Activated T-cell treated with anti-CD3 and anti-CD28 coated beads, Interleukin-2, amount 50 U/mL, for 1 hour (primary cell): ENCODE measurements around the gene PSMA2.
A peak's percentile ranks its signal among the peaks of the same experiment; 100 is the strongest.

Experiments
- DNase-seq: peaks from one replicate; pipeline ENCODE4 v3.0.0-alpha.2; 2020

The PSMA2 gene

DNA sequence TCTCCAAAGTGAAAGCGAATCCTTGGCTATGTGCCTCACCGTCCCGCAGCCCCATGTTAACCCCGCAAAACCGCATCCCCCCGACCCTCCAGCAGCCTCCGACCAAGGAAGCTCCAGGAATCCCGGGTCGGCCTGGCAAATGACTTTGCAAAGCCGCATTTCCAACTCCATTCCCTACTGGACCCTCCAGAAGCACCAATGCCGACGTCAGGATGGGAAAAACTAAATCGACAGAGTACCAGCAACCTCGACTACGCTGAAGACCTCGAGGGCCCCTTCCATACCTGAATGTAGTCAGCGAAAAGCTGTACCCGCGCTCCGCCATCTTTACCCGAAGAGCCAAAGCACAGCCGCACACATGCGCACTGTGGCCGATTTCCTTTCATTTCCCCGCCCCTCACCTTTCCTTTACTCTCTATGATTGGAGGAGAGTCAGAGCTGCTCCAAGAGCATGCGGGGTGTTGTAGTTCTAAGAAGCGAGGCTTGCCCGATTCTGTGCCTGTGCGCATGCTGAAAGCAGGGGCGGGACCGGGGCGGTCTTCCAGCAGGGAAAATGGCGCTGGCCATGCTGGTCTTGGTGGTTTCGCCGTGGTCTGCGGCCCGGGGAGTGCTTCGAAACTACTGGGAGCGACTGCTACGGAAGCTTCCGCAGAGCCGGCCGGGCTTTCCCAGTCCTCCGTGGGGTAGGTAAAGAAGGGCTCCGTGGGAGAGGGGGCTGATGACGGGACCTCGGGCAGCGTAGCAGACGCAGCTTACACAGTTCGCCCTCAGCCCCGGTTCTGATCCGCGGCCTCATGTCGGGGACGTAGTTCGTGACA lies at the start of gene PSMA2, which contains the start of gene MRPL32:
TSS of gene PSMA2 (minus strand) at position 341 of the 818 bp plus-strand sequence. CDS start at position 325, 16 bp downstream.
TSS of gene MRPL32 (plus strand) at position 543 of the 818 bp plus-strand sequence. CDS start at position 554, 11 bp downstream.
- DNase-seq, result peak; percentile 89

DNA sequence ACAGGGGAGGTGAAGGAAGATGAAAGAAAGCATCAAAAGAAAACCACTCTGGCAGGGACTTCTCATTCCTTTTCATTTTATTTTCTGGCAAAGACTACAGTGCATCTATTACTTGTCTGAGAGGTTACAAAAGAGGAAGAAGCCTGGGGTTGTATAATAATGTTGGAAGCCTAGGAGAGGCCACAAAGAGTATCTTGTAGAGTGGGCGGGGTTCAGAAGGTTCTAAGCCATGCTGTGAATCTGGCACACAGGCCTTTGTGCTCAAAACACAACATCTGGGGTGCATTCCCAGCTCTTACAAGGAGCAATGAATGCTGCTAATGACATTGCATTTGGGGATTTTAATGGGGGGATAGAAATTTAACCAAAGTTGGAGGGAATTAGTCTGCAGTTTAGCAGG lies 49.6 kb upstream of the PSMA2 start:
- DNase-seq, result no peak

DNA sequence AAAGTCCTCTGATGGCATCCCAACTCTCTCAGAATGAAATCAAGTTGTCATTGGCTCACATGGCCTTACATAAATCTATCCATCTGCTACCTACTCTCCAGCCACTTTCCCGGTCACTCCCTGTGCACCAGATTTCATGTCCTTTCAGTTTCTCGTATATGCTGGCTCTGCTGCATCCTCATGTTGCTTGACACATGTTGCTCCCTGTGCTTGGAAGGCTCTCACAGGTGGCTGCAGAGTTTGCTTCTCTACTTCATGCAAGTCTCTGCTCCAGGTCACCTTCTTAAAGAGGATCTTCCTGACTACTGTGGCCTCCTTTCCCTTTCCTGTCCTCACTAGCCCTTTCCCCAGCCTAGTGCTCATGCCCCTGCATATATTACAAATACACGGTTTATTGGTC lies 48.5 kb upstream of the PSMA2 start:
- no peak for DNase-seq

DNA sequence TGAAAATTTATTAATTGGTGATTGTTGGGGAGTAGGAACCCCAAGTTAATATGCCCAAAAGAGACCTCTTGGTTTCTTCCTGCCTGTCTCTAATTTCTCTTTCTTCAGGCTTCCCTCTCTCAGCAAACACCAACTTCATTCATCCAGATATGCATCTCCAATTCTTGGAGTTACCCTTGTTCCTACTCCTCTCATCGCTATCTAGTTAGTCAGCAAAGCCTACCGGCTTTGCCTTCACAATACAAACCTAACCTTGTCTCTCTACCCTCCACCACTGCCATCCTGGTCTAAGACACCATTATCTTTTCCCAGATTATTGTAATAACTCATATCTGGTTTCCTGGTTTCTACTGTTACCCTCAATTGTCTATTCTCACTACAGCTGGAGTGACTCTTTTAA lies 48.1 kb upstream of the PSMA2 start:
- DNase-seq, result no peak

DNA sequence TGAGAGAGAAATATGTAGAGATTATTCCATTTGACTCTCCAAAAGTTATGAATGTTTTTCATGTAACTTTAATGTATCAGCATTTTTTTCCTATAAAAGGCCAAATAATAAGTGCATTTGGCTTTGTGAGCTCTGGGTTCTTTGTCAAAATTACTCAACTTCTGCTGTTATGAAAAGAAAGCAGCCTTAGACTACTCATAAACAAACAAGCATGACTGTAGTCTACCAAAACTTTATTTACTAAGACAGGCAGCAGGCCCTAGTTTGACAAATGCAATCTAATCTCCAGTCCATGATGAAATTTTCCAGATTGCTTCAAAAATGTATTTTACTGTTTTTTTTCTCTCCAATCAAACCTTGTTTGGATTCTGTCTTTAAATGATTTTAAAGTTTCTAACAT lies 46.5 kb upstream of the PSMA2 start:
- DNase-seq, result no peak

DNA sequence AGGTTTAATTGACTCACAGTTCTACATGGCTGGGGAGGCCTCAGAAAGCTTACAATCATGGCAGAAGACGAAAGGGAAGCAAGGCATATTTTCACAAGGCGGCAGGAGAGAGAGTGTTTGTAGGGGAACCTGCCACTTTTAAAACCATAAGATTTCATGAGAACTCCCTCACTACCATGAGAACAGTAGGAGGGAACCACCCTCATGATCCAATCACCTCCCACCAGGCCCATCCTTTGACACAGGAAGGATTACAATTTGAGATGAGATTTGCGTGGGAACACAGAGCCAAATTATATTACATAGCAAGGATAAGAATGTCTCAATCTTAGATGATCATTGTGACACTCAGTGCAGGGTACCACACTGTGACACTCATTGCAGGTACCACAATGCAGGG lies 44.4 kb upstream of the PSMA2 start:
- no peak for DNase-seq

DNA sequence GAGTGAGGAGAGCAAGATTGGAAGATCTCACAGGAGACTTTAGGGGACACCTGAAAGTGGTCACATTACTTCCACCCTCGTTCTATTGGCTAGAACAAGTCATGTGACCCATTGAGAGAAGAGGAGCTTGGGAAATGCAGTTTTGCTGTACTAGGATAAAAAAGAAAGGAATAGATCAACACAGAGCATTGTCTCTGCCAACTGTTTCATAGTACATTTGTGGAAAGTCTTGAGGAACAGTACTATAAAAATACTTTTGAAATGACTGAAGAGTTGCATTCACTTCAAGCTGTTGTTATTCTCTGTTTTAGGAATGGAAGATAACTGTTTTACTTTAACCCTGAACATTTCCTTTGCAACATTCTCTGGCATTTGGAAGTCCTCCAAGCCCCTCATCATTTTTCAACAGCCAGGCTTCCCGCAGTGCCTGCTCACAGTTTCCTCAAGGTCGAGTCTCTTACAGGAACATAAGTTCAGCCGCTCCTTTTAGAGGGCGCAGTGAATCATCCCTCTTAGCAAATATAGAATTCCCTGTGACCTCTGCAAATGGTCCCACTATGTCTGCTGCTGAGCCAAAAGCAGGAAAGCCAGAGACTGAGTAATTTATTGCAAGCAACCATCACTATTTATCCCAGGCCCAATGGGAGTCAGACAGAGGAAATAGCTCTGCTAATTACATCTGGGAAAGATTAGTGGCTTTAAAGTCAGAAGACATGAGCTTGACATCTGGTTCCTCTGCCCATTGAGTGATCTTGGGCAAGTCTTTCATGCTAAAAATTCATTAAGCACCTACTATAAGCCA lies 40.9 kb upstream of the PSMA2 start:
- DNase-seq, result no peak

DNA sequence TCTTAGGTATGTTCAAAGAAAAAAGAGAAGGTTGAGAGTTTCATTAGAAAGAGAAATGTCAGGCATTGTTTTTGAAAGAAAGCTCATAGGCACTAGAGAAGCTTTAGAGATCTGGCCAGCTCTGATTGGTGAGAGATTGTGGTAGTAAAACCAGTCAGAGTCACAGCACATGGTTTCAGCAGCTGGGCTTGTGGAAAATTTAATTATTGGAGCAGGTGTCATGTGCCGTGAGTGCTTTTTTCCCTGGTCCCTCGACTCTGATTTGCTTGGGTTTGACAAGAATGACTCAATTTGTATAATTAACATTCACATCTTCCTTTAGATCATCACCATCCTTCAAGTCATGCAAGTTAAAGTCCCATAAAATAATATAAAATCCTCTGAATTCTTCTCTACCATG lies 35.4 kb upstream of the PSMA2 start:
- DNase-seq, result no peak

DNA sequence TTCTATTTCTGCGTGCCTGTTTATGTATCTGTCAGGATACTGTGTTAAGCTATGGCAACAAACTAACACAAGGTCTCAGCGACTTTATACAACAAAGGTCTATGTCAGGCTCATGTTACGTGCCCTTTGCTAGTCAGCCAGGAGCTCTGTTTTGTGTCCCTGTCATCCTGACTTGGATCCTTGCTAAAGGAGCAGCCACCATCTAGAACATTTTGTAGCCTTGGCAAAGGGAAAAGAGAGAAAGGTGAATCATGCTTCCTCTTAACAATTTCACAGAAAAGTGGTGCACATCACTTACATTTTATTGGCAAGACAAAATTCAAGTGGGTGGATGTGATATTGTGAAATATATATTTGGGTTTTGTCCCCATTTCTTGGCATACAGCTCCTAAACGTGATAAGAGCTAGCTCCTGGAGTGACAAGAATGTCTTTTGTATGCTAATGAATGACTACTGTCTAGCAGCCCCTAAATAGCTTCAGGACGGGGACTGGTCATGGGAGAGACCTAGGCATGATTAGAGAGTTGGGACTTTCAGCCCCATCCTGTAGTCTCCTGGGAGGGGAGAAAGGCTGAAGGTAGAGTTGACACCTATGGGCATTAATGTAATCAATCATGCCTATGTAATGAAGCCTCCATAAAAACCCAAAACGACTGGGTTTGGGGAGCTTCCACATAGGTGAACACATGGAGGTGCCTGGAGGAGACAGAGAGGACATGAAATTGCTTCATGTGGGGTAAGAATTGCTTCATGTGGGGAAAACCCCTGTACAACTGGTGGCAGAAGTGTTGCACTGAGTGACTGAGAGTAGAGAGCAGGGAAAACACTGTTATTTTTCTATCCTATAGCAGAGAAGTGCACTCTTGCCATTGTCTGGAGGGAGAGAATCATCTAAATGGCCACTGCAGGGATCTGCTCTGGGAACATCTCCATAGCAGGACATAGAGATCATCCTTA lies 33.2 kb upstream of the PSMA2 start:
- no peak for DNase-seq

DNA sequence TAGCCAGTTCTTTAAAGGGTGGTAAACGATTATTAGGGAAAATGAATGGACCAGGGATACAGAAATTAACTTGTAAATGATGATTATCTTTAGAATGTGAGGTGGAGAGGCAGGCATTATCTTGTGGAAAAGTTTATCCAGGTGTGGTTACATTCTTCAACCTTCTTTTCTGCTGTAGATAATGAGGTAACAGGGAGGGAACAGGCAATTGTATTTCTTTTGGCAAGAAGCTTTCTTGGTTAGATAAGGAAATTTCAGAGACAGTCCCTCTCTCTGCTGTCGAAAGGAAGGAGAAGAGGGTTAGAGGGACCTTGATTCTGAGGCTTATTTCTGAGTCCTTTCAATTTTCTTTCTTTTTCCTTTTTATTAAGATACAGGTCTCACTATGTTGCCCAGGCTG lies 32.3 kb upstream of the PSMA2 start:
- no peak for DNase-seq

DNA sequence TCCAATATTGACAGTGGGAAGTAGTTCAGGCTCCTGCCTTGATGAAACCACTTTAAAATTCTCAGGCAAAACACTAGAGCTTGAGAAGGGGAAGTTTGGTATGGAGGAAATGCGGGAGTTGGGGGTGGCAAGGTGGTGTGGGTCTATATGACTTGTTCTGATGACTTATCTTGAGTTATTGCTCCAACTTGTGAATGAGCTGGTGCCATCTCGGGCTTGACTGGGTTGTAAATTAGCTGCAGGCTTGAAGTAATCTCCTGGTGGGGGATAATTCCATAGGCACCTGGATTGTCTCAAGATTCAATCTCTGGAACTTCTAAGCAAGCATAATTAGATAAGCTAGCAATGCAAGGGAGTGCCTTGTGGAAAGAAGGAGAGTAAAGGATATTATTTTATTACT lies 29.2 kb upstream of the PSMA2 start:
- DNase-seq, result no peak

DNA sequence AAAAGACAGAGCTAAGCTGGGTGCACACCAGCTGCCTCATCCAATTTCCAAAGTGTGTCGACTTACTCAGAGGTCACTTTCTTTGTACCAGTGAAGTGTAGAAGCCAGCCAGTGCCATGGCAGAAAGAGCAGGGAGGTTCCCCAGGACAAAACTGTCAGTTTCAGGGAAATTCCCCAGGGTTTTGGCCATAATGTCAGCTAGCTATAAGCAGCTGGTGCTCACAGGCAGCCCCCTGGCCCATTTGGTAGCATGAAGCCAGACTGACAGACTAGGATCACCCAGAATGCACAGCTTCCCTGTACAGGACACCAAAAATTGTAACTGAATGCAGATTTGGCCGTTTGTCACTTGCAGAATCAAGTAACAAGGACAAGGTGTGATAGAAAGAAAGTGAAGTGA lies 28.8 kb upstream of the PSMA2 start:
- no peak for DNase-seq

DNA sequence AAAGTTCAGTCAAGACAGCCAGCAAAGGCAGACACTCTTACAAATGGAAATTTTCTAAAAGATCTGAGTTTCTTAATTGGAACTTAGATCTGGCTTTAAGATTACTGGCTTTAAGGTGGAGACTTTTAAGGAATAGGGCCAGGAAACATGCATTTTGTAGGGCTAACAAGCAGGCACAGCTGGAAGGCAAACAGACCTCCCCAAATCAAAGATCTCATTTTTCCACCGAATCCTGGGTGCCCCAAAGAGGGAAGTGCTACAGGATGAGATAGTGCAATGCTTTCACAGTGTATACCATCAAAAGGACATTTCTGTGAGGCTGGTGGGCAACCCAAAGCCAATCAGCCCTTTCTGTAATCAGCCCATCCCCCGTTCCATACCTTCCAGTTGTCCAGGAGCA lies 27.6 kb upstream of the PSMA2 start:
- no peak for DNase-seq

DNA sequence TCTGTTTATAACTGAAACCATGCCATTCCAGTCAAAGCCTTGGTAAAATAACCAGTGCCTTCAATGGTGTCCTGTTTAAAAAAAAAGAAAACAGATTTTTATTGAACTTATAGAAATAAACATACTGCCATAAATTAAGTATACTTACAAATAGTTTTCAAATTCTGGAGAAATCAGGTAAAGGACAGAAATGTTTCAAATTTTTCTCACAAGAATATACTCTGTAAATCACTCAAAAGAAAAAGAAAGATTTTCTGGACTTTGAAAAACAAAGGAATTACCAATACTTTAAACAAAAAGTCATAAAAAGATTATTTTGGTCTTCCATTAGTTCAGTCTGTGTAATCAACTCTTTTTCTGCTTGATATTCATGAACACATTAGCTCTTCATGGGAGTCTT lies 24.1 kb upstream of the PSMA2 start:
- no peak for DNase-seq

DNA sequence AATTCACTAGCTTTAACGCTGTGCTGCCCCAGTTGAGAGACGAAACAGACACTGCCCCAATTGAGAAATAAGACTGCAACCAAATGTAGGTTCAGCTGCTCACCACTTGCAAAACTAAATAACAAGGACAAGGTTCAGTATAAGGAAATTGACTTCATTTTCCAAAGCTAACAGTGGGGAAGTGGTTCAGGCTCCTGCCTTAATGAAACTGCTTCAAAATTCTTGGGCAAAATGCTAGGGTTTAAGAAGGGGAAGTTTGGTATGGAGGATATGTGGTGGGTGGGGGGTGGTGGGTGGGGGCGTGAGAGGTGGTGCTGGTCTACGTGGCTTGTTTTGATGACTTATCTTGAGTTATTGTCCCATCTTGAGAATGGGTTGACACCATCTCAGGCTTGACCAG lies 22.0 kb upstream of the PSMA2 start:
- DNase-seq, result no peak

DNA sequence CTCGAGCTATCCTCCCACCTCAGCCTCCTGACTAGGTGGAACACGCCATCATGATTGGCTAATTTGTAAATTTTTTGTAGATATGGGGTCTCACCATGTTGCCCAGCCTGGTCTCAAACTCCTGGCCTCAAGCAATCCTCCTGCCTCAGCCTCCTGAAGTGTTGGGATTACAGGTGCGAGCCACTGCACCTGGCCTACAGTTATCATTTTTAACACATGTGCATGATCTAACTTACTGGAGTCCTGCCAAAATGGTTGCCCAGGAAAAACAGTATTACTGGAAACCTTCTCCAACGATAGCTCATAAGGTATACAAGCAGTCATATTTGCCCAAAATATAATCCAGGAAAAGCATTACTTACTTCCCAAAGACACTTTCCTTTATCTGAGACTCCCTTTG lies 20.4 kb upstream of the PSMA2 start:
- no peak for DNase-seq

DNA sequence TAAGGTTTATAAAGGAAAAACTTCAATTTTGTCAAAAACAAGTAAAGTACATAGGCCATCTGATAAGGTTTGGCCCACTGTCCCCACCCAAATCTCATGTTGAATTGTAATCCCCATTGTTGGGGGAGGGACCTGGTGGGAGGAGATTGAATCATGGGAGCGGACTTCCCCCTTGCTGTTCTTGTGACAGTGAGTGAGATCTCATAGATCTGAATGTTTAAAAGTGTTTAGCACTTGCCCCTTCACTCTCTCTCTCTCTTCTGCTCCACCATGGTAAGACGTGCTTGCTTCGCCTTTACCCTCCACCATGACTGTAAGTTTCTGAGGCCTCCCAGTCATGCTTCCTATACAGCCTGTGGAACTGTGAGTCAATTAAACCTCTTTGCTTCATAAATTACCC lies 18.4 kb upstream of the PSMA2 start:
- no peak for DNase-seq

DNA sequence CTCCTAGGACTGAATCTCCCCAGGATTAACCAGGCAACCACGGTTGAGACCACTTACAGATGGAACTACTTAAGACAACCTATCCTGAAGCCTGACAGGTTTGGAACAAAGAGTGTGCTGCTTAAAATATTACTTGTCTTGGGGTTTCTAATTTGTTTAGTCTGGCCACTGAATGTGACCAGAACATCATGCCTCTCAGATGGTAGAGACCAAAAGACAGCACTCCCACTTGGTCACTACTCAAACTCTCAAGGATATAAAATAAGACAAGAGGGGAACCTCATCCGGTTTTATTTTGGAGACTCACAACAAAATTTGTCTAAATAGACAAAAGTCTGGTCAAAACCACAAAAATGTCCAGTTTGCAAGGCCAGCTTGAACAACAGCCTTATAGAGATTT lies 15.5 kb upstream of the PSMA2 start:
- no peak for DNase-seq

DNA sequence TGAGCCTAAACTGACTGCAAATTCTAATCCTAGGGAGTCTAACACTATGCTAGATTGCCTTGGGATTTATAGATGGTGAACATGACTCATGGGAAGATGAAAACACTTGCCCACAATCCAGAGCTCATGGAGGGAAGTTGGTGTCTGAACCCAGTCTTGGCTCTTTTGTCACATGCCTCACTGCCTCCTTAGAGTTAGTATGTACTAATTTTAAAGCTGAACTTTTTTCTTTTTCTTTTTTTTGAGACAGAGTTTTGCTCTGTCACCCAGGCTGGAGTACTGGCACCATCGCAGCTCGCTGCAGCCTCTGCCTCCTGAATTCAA lies 14.6 kb upstream of the PSMA2 start:
- DNase-seq, result no peak

DNA sequence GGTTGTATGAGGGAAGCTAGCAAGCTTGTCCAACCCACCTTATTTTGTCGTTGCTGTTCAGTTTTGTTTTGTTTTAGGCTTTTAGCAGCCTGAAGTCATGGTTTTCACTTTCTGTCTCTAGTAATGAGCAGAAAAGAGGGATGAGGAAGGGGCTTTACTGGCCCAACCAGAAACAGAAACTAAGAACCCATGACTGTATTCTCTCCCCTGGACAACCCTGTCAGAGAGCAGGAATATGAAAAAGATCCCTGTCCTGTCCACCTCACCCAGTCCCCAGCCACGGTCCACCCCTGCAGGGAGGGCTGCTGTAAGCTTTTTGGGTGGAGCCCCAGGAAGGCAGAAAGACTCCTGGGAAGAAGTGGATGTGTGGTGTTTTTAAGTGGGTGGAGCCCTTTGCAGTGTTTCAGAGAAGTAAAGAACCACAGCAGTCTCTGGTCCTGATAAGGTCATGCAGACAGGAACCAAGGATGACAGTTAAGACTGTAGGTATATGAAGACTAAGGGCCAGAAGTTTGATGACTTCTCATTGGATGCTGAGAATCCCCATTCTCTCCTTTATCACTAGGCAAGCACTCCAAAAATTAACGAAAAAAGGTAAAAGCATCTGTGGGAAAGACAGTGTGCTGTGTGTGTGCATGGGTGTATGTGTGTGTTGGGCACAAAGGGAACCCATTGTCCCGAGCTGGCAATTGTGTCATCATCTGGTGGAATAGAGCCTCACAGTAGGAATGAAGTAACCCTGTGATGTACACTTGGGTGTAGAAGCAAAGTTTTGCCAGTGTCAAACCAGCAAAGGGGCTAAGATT lies 14.1 kb upstream of the PSMA2 start:
- no peak for DNase-seq

DNA sequence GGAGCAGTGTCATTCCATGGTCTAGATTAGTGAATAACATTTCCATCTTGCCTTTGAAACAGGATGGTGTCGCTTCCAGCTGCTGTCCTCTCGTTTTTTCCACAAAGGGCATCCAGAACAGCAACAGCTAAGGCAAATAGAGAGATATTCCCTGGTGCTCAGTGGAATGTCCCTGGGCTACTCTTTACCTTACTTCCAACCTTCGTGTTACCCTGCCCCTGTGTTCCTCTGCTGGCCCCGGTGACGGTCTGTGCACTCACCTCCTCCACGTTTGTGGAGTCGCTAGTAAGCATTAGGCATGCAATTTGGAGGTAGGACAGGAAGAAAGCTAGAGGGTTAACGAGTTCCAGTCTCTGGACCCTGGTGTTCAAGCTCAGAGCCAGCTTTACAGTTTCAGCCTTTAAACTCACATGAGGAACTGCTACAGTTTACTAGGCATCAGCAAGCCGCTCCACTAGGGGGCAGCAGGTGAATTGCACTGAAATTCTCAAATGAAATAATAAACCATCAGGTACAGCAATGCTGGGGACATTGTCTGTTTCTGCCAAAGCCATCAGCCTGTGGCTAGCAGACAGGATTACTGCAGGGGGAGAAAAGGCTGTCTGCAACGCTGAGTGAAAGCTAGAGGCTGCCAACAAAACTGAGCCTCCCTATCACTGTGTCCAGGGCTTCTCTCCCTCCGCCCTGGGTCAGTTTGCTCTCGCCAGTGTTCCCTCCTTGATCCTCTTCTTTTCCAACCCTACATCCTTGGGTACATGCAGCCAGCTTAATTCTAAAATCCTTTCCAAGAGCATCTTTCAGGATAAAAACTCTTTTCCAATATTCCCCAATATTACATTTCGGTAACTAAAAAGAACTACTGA lies 9.2 kb upstream of the PSMA2 start:
- peak; percentile 74 for DNase-seq
